GM19239 (cell line): ENCODE data around the gene CEP72.
"Not testable (repeated sequence)": the region's sequence is repeated elsewhere in the genome, so short reads cannot be mapped to it uniquely, and the experiment has no call there.

ENCODE experiments used
- DNase-seq: peaks from one replicate; pipeline ENCODE4 v3.0.0; 2011; ENCODE audit warnings: low spot score; ENCODE audit not compliant: insufficient read length
- FAIRE-seq: peaks from 2 replicates; lab custom pipeline; 2011; peaks lifted over from hg19 to GRCh38; lab: Jason Lieb, UNC

CEP72 gene

GRCh38 chr5:611731-612486 lies at the start of gene CEP72:
Gene CEP72, plus strand, starts transcription at chr5:612340. Its CDS starts 22 bp downstream, at chr5:612362.
- DNase-seq (peak; percentile 92), FAIRE-seq (peak; percentile 68)

- DNase-seq = no peak
- no peak for FAIRE-seq
These were observed 46.2 kb upstream of the CEP72 start for GRCh38 chr5:565782-566440.

GRCh38 chr5:566636-567309 lies 45.4 kb upstream of the CEP72 start:
- no peak for DNase-seq
- no peak for FAIRE-seq

GRCh38 chr5:567664-568060 lies 44.5 kb upstream of the CEP72 start:
- no peak for FAIRE-seq
- DNase-seq = no peak

- DNase-seq = no peak
- FAIRE-seq = no peak
These were observed 43.9 kb upstream of the CEP72 start for GRCh38 chr5:568061-568781.

GRCh38 chr5:568809-569208 lies 43.3 kb upstream of the CEP72 start:
- no peak for DNase-seq
- FAIRE-seq = no peak

- no peak for FAIRE-seq
- no peak for DNase-seq
These were observed 42.7 kb upstream of the CEP72 start for GRCh38 chr5:569358-569867.

- no peak for FAIRE-seq
- DNase-seq = no peak
These were observed 42.2 kb upstream of the CEP72 start for GRCh38 chr5:569868-570361.

- no peak for DNase-seq
- FAIRE-seq = no peak
These were observed 41.7 kb upstream of the CEP72 start for GRCh38 chr5:570446-570845.

GRCh38 chr5:570886-571285 lies 41.3 kb upstream of the CEP72 start:
- FAIRE-seq (no peak), DNase-seq (no peak)

- FAIRE-seq = no peak
- DNase-seq = no peak
These were observed 40.3 kb upstream of the CEP72 start for GRCh38 chr5:571791-572190.

- FAIRE-seq = no peak
- no peak for DNase-seq
These were observed 39.6 kb upstream of the CEP72 start for GRCh38 chr5:572398-573019.

GRCh38 chr5:573206-573605 lies 38.9 kb upstream of the CEP72 start:
- FAIRE-seq = no peak

GRCh38 chr5:573976-574375 lies 38.2 kb upstream of the CEP72 start:
- no peak for FAIRE-seq

More at GRCh38 chr5:573206-573605, 38.9 kb upstream of the CEP72 start:
- DNase-seq = no peak

GRCh38 chr5:574906-575305 lies 37.2 kb upstream of the CEP72 start:
- no peak for DNase-seq
- FAIRE-seq = no peak

More at GRCh38 chr5:573976-574375, 38.2 kb upstream of the CEP72 start:
- no peak for DNase-seq

- DNase-seq = no peak
These were observed 36.5 kb upstream of the CEP72 start for GRCh38 chr5:575636-576035.

GRCh38 chr5:577214-577613 lies 34.9 kb upstream of the CEP72 start:
- FAIRE-seq, DNase-seq: not testable (repeated sequence)

More at GRCh38 chr5:575636-576035, 36.5 kb upstream of the CEP72 start:
- no peak for FAIRE-seq

- FAIRE-seq (no peak), DNase-seq (no peak)
These were observed 34.3 kb upstream of the CEP72 start for GRCh38 chr5:577800-578199.

GRCh38 chr5:579211-579610 lies 32.9 kb upstream of the CEP72 start:
- no peak for FAIRE-seq
- no peak for DNase-seq
